CD4-positive, alpha-beta memory T cell (primary cell): ENCODE results near the gene IGSF8. TPM values are rescaled to one million over a fixed set of nuclear protein-coding genes. Genes with fewer than 3 reads are reported as not detected.

Experiments used
- CTCF ChIA-PET: fragments of 350-600 bp; sonication (Branson Sonifier 250); formaldehyde crosslinking; loops from one replicate; lab custom pipeline; 2021; ENCODE audit warnings: inconsistent platforms; ENCODE audit not compliant: partially characterized antibody; lab: Charles Lee
- POLR2A ChIA-PET: fragments of 350-600 bp; sonication (Branson Sonifier 250); formaldehyde crosslinking; loops from one replicate; lab custom pipeline; 2021; ENCODE audit not compliant: partially characterized antibody; lab: Charles Lee
- DNase-seq, 5 donors: peaks; one replicate each; pipeline versions ENCODE4 v3.0.0 to v3.0.0-alpha.2; 2020 to 2022; ENCODE audit warnings: mixed read lengths in 1 of 5
- H3K27ac ChIP-seq: one replicate; pipeline ENCODE4 v1.7.0; 2013; ENCODE audit warnings: low read depth, low read length
- H3K27me3 ChIP-seq: 2 replicates; pipeline ENCODE4 v1.7.0; 2013; ENCODE audit warnings: mild to moderate bottlenecking, low read length, moderate library complexity; ENCODE audit not compliant: insufficient read depth
- H3K36me3 ChIP-seq: 2 replicates; pipeline ENCODE4 v1.7.0; 2013; ENCODE audit warnings: mild to moderate bottlenecking, low read length, moderate library complexity; ENCODE audit not compliant: insufficient read depth
- H3K4me1 ChIP-seq: 2 replicates; pipeline ENCODE4 v1.7.0; 2013; ENCODE audit warnings: mild to moderate bottlenecking, low read length, moderate library complexity; ENCODE audit not compliant: insufficient read depth
- H3K4me3 ChIP-seq, 2 donors: one replicate each; pipeline ENCODE4 v1.7.0; 2013; ENCODE audit warnings: low read length in 2 of 2, mild to moderate bottlenecking in 1 of 2
- H3K9me3 ChIP-seq, 2 donors: one replicate each; pipeline ENCODE4 v1.7.0; 2013; ENCODE audit warnings: low read length in 2 of 2, control low read depth in 1 of 2; ENCODE audit not compliant: control insufficient read depth in 1 of 2
- H3K27ac Mint-ChIP-seq, 7 donors: one replicate each; pipeline ENCODE4 v1.8.0; 2020 to 2021; ENCODE audit warnings: mixed read lengths in 7 of 7, mild to moderate bottlenecking in 6 of 7, inconsistent platforms in 3 of 7, moderate library complexity in 3 of 7
- H3K27me3 Mint-ChIP-seq, 2 donors: one replicate each; pipeline ENCODE4 v1.8.0; 2020 to 2021; ENCODE audit warnings: mixed read lengths in 2 of 2
- H3K36me3 Mint-ChIP-seq, 2 donors: one replicate each; pipeline ENCODE4 v1.8.0; 2020 to 2021; ENCODE audit warnings: mixed read lengths in 2 of 2, inconsistent platforms in 1 of 2, mild to moderate bottlenecking in 1 of 2
- H3K4me1 Mint-ChIP-seq, 4 donors: one replicate each; pipeline ENCODE4 v1.8.0; 2020 to 2021; ENCODE audit warnings: mixed read lengths in 4 of 4, mild to moderate bottlenecking in 1 of 4
- H3K4me3 Mint-ChIP-seq, 8 donors: one replicate each; pipeline ENCODE4 v1.8.0; 2020 to 2021; ENCODE audit warnings: mixed read lengths in 8 of 8, mild to moderate bottlenecking in 7 of 8, moderate library complexity in 6 of 8, inconsistent platforms in 3 of 8
- H3K9me3 Mint-ChIP-seq, 8 donors: one replicate each; pipeline ENCODE4 v1.8.0; 2020 to 2021; ENCODE audit warnings: mixed read lengths in 8 of 8, mild to moderate bottlenecking in 5 of 8, inconsistent platforms in 3 of 8, moderate library complexity in 1 of 8
- intact Hi-C: fragments of 100-400 bp; cut with micrococcal nuclease; formaldehyde crosslinking; loops from one replicate; pipeline ENCODE4 v1.15.1; 2023
- polyA plus RNA-seq, 2 donors: library from polyadenylated mRNA; unstranded; fragments of 300-500 nt; fragmentation: Illumina TruSeq; gene quantifications; one replicate each; pipeline ENCODE4 v1.2.3, GENCODE V29; 2021
- total RNA-seq, 2 experiments: library from RNA; stranded (reverse); gene quantifications; one replicate each; pipeline ENCODE4 v1.2.3, GENCODE V29; 2021

The IGSF8 gene
- total and polyA plus RNA-seq, 4 experiments from 2014 or later: 36.8 to 51.2 (median 47.9) TPM

DNA sequence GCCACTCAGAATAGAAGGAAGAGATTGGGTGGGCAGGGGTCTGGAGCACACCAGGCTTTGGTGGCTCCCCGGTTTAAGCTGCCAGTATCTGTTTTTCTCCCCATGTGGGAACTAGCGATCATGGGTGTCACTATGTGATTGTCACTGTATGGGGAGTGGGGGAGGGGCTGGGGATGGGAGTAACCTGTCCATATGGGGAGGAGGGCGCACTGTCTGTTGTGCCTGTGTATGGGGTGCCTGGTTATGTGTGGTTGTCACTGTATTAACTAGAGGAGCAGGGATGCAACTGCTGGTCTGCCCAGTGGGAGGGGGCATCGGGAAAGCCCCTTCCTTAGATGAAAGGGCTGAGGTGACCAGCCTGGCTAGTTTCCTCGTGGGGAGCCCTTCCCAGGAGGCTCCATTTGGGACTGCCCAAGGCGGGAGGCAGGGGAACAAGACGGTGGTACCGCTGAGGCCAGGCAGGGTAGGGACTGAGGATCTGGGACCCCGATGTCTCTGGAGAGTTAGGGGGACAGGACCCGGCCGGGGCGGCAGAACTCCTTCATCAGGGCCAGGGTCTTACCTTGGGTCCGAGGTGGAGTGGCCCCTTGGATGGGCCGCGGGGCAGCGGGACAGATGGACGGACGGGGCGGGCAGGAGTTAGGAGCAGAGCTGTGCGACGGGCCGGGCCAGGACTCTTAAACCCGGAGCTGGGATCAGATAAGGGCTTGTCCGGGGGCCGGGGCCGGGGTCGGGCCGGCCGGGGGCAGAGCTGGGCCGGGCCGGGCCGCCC is 28.8 kb downstream of the IGSF8 start, which contains the start of gene KCNJ10:
Gene KCNJ10, minus strand, starts transcription at position 701 of the 772 bp plus-strand sequence. CDS start 27,628 bp downstream, outside the sequence.
- Mint-ChIP-seq H3K27ac (peak within 1 kb of the TSS in 5 of 7 donors; percentile 53 to 86 (median 60)), H3K27me3 (peaks cover 25 to 44% of the 10 kb centered on the region in 2 donors), H3K9me3 (peaks cover 0 to 2% (median 0%) of the 10 kb centered on the region in 8 donors), H3K4me3 (peak within 1 kb of the TSS; percentile 85 to 97 (median 92)), H3K36me3 (peaks cover 0 to 6% of the 10 kb centered on the region in 2 donors), H3K4me1 (peaks cover 6 to 12% (median 9%) of the 10 kb centered on the region in 4 donors)
- Histone ChIP-seq H3K36me3 (no peaks in the 10 kb centered on the region), H3K4me1 (peaks cover 15% of the 10 kb centered on the region), H3K4me3 (peak within 1 kb of the TSS in 1 of 2 donors; percentile 60), H3K27ac (no peak within 1 kb of the TSS), H3K27me3 (peaks cover 20% of the 10 kb centered on the region), H3K9me3 (no peaks in the 10 kb centered on the region)
- intact Hi-C loops: no loop called here
- no peak for DNase-seq
- POLR2A ChIA-PET: no interaction called here
- CTCF ChIA-PET: interaction anchor here (0.9 to 3.7 kb wide), 3 partner anchors 9 to 24 kb away, joined by 3 to 18 read pairs (median 8); partner anchors contain the start of gene KCNJ9

DNA sequence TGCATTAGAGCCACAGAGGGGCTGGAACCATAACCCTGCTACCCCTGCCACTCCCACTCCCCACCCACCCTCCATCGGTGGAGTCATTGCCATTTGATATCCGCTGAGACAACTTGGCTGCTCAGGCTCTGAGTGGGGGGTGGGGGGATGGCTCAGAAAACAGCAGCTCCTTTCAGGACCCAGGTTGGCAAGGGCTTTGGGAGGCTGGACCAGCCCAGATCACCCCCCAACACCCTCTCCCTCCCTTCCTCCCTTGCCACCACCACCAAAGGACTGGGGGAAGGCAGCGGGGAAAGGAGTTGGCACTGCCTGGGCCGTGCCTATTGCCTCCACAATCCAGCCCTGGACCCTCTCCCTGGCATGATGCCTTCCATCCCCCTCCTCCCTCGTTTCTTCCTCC is 30.2 kb downstream of the IGSF8 start:
- H3K4me1 Mint-ChIP-seq: peaks cover 6 to 12% (median 8%) of the 10 kb centered on the region in 4 donors
- Histone ChIP-seq H3K27me3 (peaks cover 20% of the 10 kb centered on the region), H3K27ac (no peak overlapping the region), H3K4me1 (peaks cover 15% of the 10 kb centered on the region), H3K4me3 (no peak overlapping the region), H3K36me3 (no peaks in the 10 kb centered on the region), H3K9me3 (no peaks in the 10 kb centered on the region)
- no peak overlapping the region for H3K27ac Mint-ChIP-seq
- ChIA-PET POLR2A (no interaction called here), CTCF (interaction anchor here (0.9 to 1.3 kb wide), 2 partner anchors 10 to 22 kb away, joined by 3 to 5 read pairs; no protein-coding TSS in a partner anchor)
- H3K9me3 Mint-ChIP-seq: peaks cover 0 to 2% (median 0%) of the 10 kb centered on the region in 8 donors
- no peak for DNase-seq
- peaks cover 0 to 6% of the 10 kb centered on the region in 2 donors for H3K36me3 Mint-ChIP-seq
- intact Hi-C loops: no loop called here
- peak overlapping the region in 1 of 8 donors; percentile 65 for H3K4me3 Mint-ChIP-seq
- peaks cover 25 to 37% of the 10 kb centered on the region in 2 donors for H3K27me3 Mint-ChIP-seq

DNA sequence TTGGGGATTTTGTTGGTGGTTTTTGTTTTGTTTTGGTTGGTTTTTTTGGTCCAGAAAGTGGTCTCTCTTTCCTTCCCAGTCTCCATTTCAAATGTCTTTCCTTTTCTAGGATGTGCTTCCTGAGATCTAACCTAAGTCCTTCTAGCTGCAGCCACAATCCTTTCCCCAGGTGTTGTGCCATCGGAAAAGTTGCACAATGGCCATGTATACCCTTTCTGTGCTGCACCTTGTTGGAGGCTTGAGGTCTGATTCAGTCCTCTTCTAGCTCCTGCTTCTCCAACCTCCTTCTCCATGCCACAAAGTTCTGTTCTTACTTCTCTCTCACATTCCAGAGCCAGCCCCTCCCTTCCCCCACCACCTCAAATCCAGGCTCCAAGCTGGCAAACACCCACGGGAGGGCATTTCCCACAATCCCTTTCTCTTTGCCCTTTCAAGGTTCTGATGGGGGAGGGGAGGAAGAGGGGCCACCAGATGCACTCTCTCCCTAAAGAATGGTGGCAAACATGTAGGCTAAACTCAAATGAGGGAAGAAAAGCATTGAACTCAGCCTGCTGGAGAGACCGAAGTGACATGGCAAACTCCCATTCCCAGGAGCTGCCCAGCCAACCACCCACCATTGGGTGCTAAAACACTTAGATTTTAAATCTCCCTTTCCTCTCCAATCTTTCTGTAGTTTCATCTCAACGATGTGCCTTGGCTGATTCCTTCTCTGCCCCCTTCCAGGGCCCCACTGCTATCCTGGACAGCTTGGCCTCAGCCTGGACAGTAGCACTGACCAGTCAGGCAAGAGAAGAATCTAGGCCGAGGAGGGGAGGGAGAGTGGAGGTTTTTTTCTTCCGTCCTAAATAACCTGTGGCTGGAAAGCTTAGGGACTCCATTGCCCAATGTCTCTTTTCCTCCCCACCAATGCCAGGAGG is 31.3 kb downstream of the IGSF8 start:
- intact Hi-C loops: no loop called here
- H3K27ac Mint-ChIP-seq: no peak overlapping the region
- H3K4me3 Mint-ChIP-seq: no peak overlapping the region
- H3K9me3 ChIP-seq: no peaks in the 10 kb centered on the region
- ChIA-PET CTCF (interaction anchor here (0.9 to 1.4 kb wide), 4 partner anchors 11 to 21 kb away, joined by 3 to 4 read pairs (median 3); no protein-coding TSS in a partner anchor), POLR2A (no interaction called here)
- no peak overlapping the region for H3K4me3 ChIP-seq
- H3K27ac ChIP-seq: no peak overlapping the region
- peaks cover 15% of the 10 kb centered on the region for H3K4me1 ChIP-seq
- DNase-seq: no peak
- H3K4me1 Mint-ChIP-seq: peaks cover 6 to 12% (median 8%) of the 10 kb centered on the region in 4 donors
- peaks cover 21 to 34% of the 10 kb centered on the region in 2 donors for H3K27me3 Mint-ChIP-seq
- peaks cover 0 to 6% of the 10 kb centered on the region in 2 donors for H3K36me3 Mint-ChIP-seq
- H3K9me3 Mint-ChIP-seq: peaks cover 0 to 2% (median 0%) of the 10 kb centered on the region in 8 donors
- H3K27me3 ChIP-seq: peaks cover 20% of the 10 kb centered on the region
- H3K36me3 ChIP-seq: no peaks in the 10 kb centered on the region

DNA sequence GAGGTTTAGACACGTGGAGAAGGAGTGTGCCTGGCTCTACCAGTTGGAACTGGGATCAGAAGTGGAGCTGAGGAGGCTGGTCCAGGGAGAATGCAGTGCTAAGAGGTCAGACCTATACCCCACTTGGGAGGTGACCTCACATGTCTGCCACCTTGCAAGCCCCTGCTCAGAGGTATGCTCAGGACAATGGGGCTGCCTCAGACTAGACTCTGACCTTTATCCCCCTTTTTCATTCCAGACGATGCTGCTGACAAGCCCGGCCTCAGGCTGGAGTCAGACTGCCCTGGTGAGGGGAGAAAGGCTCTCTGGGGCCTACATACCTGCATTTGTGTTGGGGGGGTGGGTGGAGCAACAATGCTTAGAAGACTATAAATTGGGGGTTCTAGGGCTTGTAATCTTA is 33.7 kb downstream of the IGSF8 start:
- no peaks in the 10 kb centered on the region for H3K9me3 Mint-ChIP-seq
- H3K36me3 Mint-ChIP-seq: no peaks in the 10 kb centered on the region
- ChIA-PET CTCF (interaction anchor here (2.6 to 3.0 kb wide), 2 partner anchors 14 to 18 kb away, joined by 10 to 14 read pairs; no protein-coding TSS in a partner anchor), POLR2A (no interaction called here)
- H3K4me1 Mint-ChIP-seq: peaks cover 0 to 4% (median under 1%) of the 10 kb centered on the region in 4 donors
- no peak overlapping the region for H3K27ac Mint-ChIP-seq
- H3K4me3 Mint-ChIP-seq: no peak overlapping the region
- no peak for DNase-seq
- H3K4me1 ChIP-seq: peaks cover 3% of the 10 kb centered on the region
- intact Hi-C loops: no loop called here
- no peak overlapping the region for H3K4me3 ChIP-seq
- peaks cover 7% of the 10 kb centered on the region for H3K27me3 ChIP-seq
- H3K27ac ChIP-seq: no peak overlapping the region
- no peaks in the 10 kb centered on the region for H3K9me3 ChIP-seq
- peaks cover 6 to 25% of the 10 kb centered on the region in 2 donors for H3K27me3 Mint-ChIP-seq
- no peaks in the 10 kb centered on the region for H3K36me3 ChIP-seq

DNA sequence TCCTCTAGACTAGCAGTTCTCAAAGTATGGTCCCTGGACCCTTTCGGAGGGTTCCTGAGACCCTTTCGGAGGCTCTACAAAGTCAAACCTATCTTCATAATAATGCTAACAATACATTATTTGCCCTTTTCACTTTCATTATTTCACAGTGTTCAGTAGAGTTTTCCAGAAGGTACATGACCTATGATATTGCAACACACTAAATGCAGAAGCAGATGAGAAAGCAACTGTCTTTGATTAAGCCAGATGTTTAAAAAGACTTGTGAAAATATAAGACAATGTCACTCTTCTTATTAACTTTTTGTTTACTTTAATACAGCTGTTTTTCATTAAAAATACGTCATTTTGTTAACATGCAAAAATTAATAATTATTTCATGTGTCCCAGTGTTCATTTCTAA is 34.3 kb downstream of the IGSF8 start:
- Histone ChIP-seq H3K27me3 (peaks cover 5% of the 10 kb centered on the region), H3K9me3 (no peaks in the 10 kb centered on the region), H3K36me3 (no peaks in the 10 kb centered on the region), H3K27ac (no peak overlapping the region), H3K4me1 (no peaks in the 10 kb centered on the region), H3K4me3 (no peak overlapping the region)
- no peaks in the 10 kb centered on the region for H3K36me3 Mint-ChIP-seq
- no peak for DNase-seq
- ChIA-PET POLR2A (no interaction called here), CTCF (interaction anchor here (2.6 to 3.0 kb wide), 2 partner anchors 14 to 18 kb away, joined by 10 to 14 read pairs; no protein-coding TSS in a partner anchor)
- intact Hi-C loops: no loop called here
- no peak overlapping the region for H3K27ac Mint-ChIP-seq
- H3K27me3 Mint-ChIP-seq: peaks cover 6 to 22% of the 10 kb centered on the region in 2 donors
- no peaks in the 10 kb centered on the region for H3K4me1 Mint-ChIP-seq
- H3K4me3 Mint-ChIP-seq: no peak overlapping the region
- H3K9me3 Mint-ChIP-seq: no peaks in the 10 kb centered on the region

DNA sequence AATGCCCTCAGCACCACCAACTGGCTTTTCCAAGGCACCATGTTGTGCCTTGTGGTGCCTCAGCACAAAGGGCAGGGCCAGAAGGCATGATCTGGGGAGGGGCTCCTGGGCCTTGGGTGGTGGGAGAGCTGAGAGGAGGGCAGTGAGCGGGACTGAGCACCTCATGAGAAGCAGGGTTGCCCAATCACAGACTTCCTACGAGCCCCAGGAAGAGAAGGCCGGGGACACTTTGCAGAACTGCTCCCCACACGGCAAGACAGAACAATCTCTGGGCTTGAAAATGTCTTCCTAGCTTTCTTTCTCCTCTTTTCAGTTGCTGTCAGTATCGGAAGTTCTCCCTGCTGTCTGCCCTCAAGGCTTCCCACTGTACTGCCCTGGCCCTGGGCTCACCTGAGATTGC is 35.2 kb downstream of the IGSF8 start:
- H3K4me1 Mint-ChIP-seq: no peaks in the 10 kb centered on the region
- H3K36me3 Mint-ChIP-seq: no peaks in the 10 kb centered on the region
- no peak overlapping the region for H3K27ac Mint-ChIP-seq
- ChIA-PET CTCF (interaction anchor here (0.7 to 3.0 kb wide), 3 partner anchors 15 to 22 kb away, joined by 3 to 14 read pairs (median 10); no protein-coding TSS in a partner anchor), POLR2A (no interaction called here)
- H3K9me3 ChIP-seq: no peaks in the 10 kb centered on the region
- no peak overlapping the region for H3K4me3 Mint-ChIP-seq
- no peaks in the 10 kb centered on the region for H3K9me3 Mint-ChIP-seq
- no peak for DNase-seq
- H3K27me3 Mint-ChIP-seq: peaks cover 6 to 19% of the 10 kb centered on the region in 2 donors
- intact Hi-C loops: no loop called here
- H3K4me3 ChIP-seq: no peak overlapping the region
- H3K27me3 ChIP-seq: no peaks in the 10 kb centered on the region
- no peaks in the 10 kb centered on the region for H3K4me1 ChIP-seq
- H3K27ac ChIP-seq: no peak overlapping the region
- no peaks in the 10 kb centered on the region for H3K36me3 ChIP-seq
